ENCODE data around the gene CLEC1A. TPM values are rescaled to one million over a fixed set of nuclear protein-coding genes. Genes with fewer than 3 reads are reported as not detected.

The CLEC1A gene
- total and polyA plus RNA-seq, 2 donors from 2014 or later = 5.3 to 6.3 TPM

GRCh38 chr12:10082117-10082874, 16.5 kb downstream of the CLEC1A start:
- no peak for FAIRE-seq

GRCh38 chr12:10075451-10075850, 23.3 kb downstream of the CLEC1A start:
- no peak overlapping the region for H3K4me3 ChIP-seq (ENCODE audit: low read length in 3 of 3)
- FAIRE-seq (no peak), DNase-seq (no peak)
- H3K27ac ChIP-seq (ENCODE audit: low read depth in 2 of 2, low read length in 2 of 2) = no peak overlapping the region
- no peak overlapping the region for H3K9ac ChIP-seq (ENCODE audit: low read length in 3 of 3)
- intact Hi-C loops (cut with DNase I) = no loop called here
- no peaks in the 10 kb centered on the region for H3K9me3 ChIP-seq (ENCODE audit: control insufficient read depth in 2 of 3, insufficient read depth in 1 of 3, low read length in 3 of 3)
- no peaks in the 10 kb centered on the region for H3K36me3 ChIP-seq (ENCODE audit: control insufficient read depth in 2 of 3, insufficient read depth in 3 of 3, low read length in 3 of 3)
- no peaks in the 10 kb centered on the region for H3K4me1 ChIP-seq (ENCODE audit: control insufficient read depth in 2 of 3, insufficient read depth in 2 of 3, low read depth in 1 of 3, low read length in 3 of 3)
- no peak for TF ChIP-seq CTCF (IDR thresholded peaks at IDR 0.05; ENCODE audit: borderline replicate concordance, extremely low read depth, insufficient read depth)
- H3K27me3 ChIP-seq (ENCODE audit: control insufficient read depth, insufficient read depth, low read length) = no peaks in the 10 kb centered on the region

More at GRCh38 chr12:10082117-10082874, 16.5 kb downstream of the CLEC1A start:
- TF ChIP-seq CTCF (IDR thresholded peaks at IDR 0.05; ENCODE audit: borderline replicate concordance, extremely low read depth, insufficient read depth) = no peak
- Histone ChIP-seq H3K9ac (ENCODE audit: low read length in 3 of 3) (no peak overlapping the region), H3K36me3 (ENCODE audit: control insufficient read depth in 2 of 3, insufficient read depth in 3 of 3, low read length in 3 of 3) (no peaks in the 10 kb centered on the region), H3K4me3 (ENCODE audit: low read length in 3 of 3) (no peak overlapping the region), H3K4me1 (ENCODE audit: control insufficient read depth in 2 of 3, insufficient read depth in 2 of 3, low read depth in 1 of 3, low read length in 3 of 3) (no peaks in the 10 kb centered on the region), H3K27me3 (ENCODE audit: control insufficient read depth, insufficient read depth, low read length) (no peaks in the 10 kb centered on the region), H3K9me3 (ENCODE audit: control insufficient read depth in 2 of 3, insufficient read depth in 1 of 3, low read length in 3 of 3) (peaks cover 0 to 3% (median 0%) of the 10 kb centered on the region in 3 donors), H3K27ac (ENCODE audit: low read depth in 2 of 2, low read length in 2 of 2) (no peak overlapping the region)
- intact Hi-C loops (cut with DNase I) = no loop called here
- DNase-seq = no peak

GRCh38 chr12:10073261-10073660, 25.5 kb downstream of the CLEC1A start:
- no peak overlapping the region for H3K9ac ChIP-seq (ENCODE audit: low read length in 3 of 3)

More at GRCh38 chr12:10073261-10073660, 25.5 kb downstream of the CLEC1A start:
- Histone ChIP-seq H3K9me3 (ENCODE audit: control insufficient read depth in 2 of 3, insufficient read depth in 1 of 3, low read length in 3 of 3) (no peaks in the 10 kb centered on the region), H3K4me1 (ENCODE audit: control insufficient read depth in 2 of 3, insufficient read depth in 2 of 3, low read depth in 1 of 3, low read length in 3 of 3) (no peaks in the 10 kb centered on the region), H3K27ac (ENCODE audit: low read depth in 2 of 2, low read length in 2 of 2) (no peak overlapping the region), H3K36me3 (ENCODE audit: control insufficient read depth in 2 of 3, insufficient read depth in 3 of 3, low read length in 3 of 3) (no peaks in the 10 kb centered on the region), H3K4me3 (ENCODE audit: low read length in 3 of 3) (no peak overlapping the region), H3K27me3 (ENCODE audit: control insufficient read depth, insufficient read depth, low read length) (no peaks in the 10 kb centered on the region)
- FAIRE-seq = no peak
- TF ChIP-seq CTCF (IDR thresholded peaks at IDR 0.05; ENCODE audit: borderline replicate concordance, extremely low read depth, insufficient read depth) = no peak
- intact Hi-C loops (cut with DNase I) = no loop called here
- no peak for DNase-seq

Measured in kidney (tissue), 14 donors.